Lower lobe of right lung (tissue), 2 donors: ENCODE results near the gene OTOG. TPM values are rescaled to one million over a fixed set of nuclear protein-coding genes. Genes with fewer than 3 reads are reported as not detected.

ENCODE experiments used
- ATAC-seq, 2 donors: fragments of 200-7000 bp; cut with Tn5 transposase; one replicate each; pipeline ENCODE4 v1.9.1; 2020 to 2022; ENCODE audit warnings: mild to moderate bottlenecking in 2 of 2, moderate library complexity in 2 of 2
- DNase-seq: peaks from one replicate; pipeline ENCODE4 v3.0.0-alpha.2; 2020
- H3K27ac ChIP-seq: fragments of 200-600 bp; one replicate; pipeline ENCODE4 v1.8.0; 2022
- H3K27me3 ChIP-seq: fragments of 200-600 bp; one replicate; pipeline ENCODE4 v1.8.0; 2022; ENCODE audit warnings: low read depth
- H3K36me3 ChIP-seq: fragments of 200-600 bp; one replicate; pipeline ENCODE4 v1.8.0; 2022; ENCODE audit warnings: mild to moderate bottlenecking
- H3K4me1 ChIP-seq: fragments of 200-600 bp; one replicate; pipeline ENCODE4 v1.8.0; 2022
- H3K4me3 ChIP-seq: fragments of 200-600 bp; one replicate; pipeline ENCODE4 v1.8.0; 2022; ENCODE audit warnings: mild to moderate bottlenecking
- H3K9me3 ChIP-seq: fragments of 200-600 bp; one replicate; pipeline ENCODE4 v1.8.0; 2022
- intact Hi-C: fragments of 100-400 bp; cut with DNase I; formaldehyde crosslinking; loops from one replicate; pipeline ENCODE4 v1.11.0; 2022
- total RNA-seq: library from RNA; stranded (reverse); fragmentation: NEBNext Ultra II Directional; extraction: Animal tissue kit (Norgen Biotek cat#: 25700); gene quantifications from one replicate; pipeline ENCODE4 v1.2.1, GENCODE V29; 2021
- TF ChIP-seq, protein P1 (sequence below): fragments of 200-600 bp; IDR thresholded peaks from one replicate; pipeline ENCODE4 v1.8.0; 2022; ENCODE audit warnings: antibody characterized with exemption, mild to moderate bottlenecking
- donor health status: DM: no; HTN: yes; CAD: no; lungs with severe emphysema.

The OTOG gene
- total RNA-seq, 1 donor from 2014 or later = not detected

DNA sequence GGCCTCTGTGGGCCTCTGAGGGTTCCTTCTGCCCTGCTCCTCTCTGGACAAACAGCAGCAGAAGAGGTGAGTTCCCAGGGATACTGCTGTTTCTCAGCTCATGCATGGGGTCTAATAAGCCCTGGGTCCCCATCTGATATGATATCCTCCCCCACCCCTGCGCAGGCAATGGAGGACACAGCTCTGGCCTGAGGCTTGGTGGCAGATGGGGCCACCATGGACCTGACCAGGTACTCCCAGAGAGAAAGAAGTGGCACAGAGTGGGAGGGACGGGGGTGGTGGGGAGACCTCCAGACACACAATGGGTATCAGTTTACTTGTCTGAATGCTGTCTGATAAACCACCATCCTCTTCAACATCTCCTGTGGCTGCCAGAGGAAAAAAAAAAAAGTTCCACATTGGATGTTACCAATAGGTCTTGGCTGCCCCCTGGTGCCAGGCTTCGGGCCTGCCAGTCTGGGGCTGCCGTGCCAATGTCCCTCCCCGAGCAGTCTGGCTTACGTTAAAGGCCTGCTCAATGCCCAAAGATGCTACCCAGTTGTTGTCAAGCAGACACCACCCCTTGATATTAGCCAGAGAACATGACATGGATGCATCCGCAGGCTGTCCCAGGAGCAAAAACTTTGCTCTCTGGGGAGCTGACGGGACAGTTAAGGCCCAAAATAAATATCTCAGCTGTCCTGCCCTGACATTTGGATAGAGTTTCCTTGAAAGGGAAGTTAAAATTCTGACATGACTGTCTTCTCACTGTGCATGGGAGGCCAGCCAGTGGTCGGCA, 42.5 kb upstream of the OTOG start:
- intact Hi-C loops = loop anchor here (5.0 kb wide), 1 partner anchor 122 kb away; no protein-coding TSS in a partner anchor
- H3K27me3 ChIP-seq = no peaks in the 10 kb centered on the region
- TF ChIP-seq, protein P1, sequence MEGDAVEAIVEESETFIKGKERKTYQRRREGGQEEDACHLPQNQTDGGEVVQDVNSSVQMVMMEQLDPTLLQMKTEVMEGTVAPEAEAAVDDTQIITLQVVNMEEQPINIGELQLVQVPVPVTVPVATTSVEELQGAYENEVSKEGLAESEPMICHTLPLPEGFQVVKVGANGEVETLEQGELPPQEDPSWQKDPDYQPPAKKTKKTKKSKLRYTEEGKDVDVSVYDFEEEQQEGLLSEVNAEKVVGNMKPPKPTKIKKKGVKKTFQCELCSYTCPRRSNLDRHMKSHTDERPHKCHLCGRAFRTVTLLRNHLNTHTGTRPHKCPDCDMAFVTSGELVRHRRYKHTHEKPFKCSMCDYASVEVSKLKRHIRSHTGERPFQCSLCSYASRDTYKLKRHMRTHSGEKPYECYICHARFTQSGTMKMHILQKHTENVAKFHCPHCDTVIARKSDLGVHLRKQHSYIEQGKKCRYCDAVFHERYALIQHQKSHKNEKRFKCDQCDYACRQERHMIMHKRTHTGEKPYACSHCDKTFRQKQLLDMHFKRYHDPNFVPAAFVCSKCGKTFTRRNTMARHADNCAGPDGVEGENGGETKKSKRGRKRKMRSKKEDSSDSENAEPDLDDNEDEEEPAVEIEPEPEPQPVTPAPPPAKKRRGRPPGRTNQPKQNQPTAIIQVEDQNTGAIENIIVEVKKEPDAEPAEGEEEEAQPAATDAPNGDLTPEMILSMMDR = peak; percentile 92
- no peak overlapping the region for H3K4me3 ChIP-seq
- H3K9me3 ChIP-seq = no peaks in the 10 kb centered on the region
- peak; percentile 87 for DNase-seq
- no peaks in the 10 kb centered on the region for H3K4me1 ChIP-seq
- peak; percentile 79 to 83 for ATAC-seq
- H3K27ac ChIP-seq = no peak overlapping the region
- no peaks in the 10 kb centered on the region for H3K36me3 ChIP-seq

DNA sequence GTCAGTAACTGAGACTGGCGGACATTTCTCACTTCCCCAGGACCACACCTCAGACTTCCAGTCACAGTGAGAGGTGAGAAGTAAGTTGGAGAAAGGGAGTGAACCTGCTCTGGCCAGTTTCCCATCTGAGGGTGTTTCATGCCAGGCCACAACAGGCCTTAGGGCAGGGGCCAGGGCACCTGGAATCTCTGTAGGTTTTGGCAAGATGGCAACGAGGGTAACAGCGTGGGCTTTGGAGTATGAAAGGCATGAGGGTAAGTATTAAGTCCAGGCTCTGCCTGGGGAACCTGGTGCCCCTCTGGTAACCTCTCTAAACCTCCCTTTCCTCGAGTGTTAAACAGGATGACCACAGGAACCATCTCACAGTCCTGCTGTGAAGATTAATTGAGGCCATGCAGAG, 41.9 kb upstream of the OTOG start:
- ATAC-seq (no peak), DNase-seq (no peak)
- H3K4me3 ChIP-seq = no peak overlapping the region
- H3K9me3 ChIP-seq = no peaks in the 10 kb centered on the region
- no peak overlapping the region for H3K27ac ChIP-seq
- H3K27me3 ChIP-seq = no peaks in the 10 kb centered on the region
- TF ChIP-seq, protein P1 = no peak
- H3K4me1 ChIP-seq = no peaks in the 10 kb centered on the region
- intact Hi-C loops = no loop called here
- no peaks in the 10 kb centered on the region for H3K36me3 ChIP-seq

DNA sequence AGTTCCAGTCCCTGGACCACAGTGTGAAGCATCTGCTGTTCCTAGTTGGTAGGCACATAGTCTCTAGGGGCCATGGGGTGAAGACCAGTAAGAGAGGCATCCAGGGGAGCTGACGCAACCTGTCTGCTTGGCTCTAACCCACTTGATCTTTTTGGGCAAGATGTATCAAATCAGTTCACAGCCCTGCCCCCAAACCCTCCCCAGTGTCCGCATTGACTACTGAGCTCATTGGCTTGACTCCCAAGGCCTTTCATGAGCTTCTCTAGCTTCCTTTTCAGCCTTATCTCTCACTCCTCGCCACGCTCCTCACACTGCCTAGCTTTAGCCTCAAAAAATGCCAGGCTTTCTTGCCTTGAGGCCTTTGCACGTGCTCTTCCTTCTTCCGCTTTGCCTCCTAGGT, 40.7 kb upstream of the OTOG start:
- TF ChIP-seq, protein P1 = no peak
- DNase-seq (no peak), ATAC-seq (no peak)
- Histone ChIP-seq H3K9me3 (no peaks in the 10 kb centered on the region), H3K27ac (no peak overlapping the region), H3K4me1 (no peaks in the 10 kb centered on the region), H3K4me3 (no peak overlapping the region), H3K36me3 (no peaks in the 10 kb centered on the region), H3K27me3 (no peaks in the 10 kb centered on the region)
- intact Hi-C loops = no loop called here

DNA sequence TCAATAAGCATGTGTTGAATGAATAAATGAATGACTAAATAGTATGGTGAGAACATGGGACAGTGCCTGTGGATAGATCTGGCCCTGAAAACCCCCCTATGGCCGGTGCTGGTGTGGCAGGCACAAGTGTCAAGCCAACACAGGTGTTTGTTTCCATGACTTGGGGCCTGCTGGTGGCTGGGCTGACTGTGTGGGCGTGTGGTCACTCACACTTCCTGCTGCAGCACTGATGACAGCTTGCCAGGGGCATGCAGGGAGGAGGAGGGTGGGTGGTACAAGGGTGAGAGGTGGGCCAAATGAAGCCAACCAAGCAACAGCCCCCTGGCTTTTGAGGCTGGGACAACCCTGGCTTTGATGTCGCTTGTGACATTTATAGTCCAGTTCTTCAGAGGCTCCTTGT, 40.1 kb upstream of the OTOG start:
- Histone ChIP-seq H3K36me3 (no peaks in the 10 kb centered on the region), H3K4me3 (no peak overlapping the region), H3K4me1 (no peaks in the 10 kb centered on the region), H3K9me3 (no peaks in the 10 kb centered on the region), H3K27me3 (no peaks in the 10 kb centered on the region), H3K27ac (no peak overlapping the region)
- TF ChIP-seq, protein P1 = no peak
- DNase-seq (no peak), ATAC-seq (no peak)
- intact Hi-C loops = no loop called here

DNA sequence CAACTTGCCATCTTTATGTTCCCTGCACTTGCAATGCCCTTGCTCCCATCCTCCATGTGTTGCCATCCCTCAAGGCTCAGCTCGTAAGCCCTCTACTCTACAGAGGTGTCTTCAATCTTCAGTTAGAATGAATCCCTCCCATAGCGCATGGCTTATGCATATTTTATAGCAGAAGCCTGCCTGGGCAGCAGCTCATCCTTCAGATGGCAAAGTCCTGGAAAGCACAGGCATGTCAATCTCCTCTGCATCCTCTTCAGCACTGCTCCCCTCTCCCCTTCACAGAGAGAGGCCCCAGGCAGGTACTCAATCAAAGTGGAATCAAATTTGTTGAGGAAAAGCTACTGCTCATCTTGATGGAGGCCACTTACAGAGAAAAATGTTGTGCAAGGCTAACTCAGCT, 39.3 kb upstream of the OTOG start:
- no peak overlapping the region for H3K27ac ChIP-seq
- DNase-seq (no peak), ATAC-seq (no peak)
- intact Hi-C loops = no loop called here
- H3K4me1 ChIP-seq = no peaks in the 10 kb centered on the region
- TF ChIP-seq, protein P1 = no peak
- H3K9me3 ChIP-seq = no peaks in the 10 kb centered on the region
- H3K27me3 ChIP-seq = no peaks in the 10 kb centered on the region
- H3K36me3 ChIP-seq = no peaks in the 10 kb centered on the region
- no peak overlapping the region for H3K4me3 ChIP-seq
